ENCODE measurements around the gene NAA80.

GRCh38 chr3:50323092-50323600 is 23.9 kb upstream of the NAA80 start:
- TF ChIP-seq, protein P1, sequence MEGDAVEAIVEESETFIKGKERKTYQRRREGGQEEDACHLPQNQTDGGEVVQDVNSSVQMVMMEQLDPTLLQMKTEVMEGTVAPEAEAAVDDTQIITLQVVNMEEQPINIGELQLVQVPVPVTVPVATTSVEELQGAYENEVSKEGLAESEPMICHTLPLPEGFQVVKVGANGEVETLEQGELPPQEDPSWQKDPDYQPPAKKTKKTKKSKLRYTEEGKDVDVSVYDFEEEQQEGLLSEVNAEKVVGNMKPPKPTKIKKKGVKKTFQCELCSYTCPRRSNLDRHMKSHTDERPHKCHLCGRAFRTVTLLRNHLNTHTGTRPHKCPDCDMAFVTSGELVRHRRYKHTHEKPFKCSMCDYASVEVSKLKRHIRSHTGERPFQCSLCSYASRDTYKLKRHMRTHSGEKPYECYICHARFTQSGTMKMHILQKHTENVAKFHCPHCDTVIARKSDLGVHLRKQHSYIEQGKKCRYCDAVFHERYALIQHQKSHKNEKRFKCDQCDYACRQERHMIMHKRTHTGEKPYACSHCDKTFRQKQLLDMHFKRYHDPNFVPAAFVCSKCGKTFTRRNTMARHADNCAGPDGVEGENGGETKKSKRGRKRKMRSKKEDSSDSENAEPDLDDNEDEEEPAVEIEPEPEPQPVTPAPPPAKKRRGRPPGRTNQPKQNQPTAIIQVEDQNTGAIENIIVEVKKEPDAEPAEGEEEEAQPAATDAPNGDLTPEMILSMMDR (conservative IDR thresholded peaks at IDR 0.05) = no peak
- no peak for TF ChIP-seq EZH2 (IDR thresholded peaks at IDR 0.05; ENCODE audit: low read depth)

Data from PC-9 (cell line).